Activated CD8-positive, alpha-beta memory T cell treated with anti-CD3 and anti-CD28 coated beads for 36 hours (primary cell): Measurements from ENCODE around the gene VEGFB. TPM values are rescaled to one million over a fixed set of nuclear protein-coding genes. Genes with fewer than 3 reads are reported as not detected.

ENCODE experiments used
- CTCF ChIA-PET: fragments of 350-600 bp; sonication (Branson Sonifier 250); formaldehyde crosslinking; loops from one replicate; lab custom pipeline; 2021; ENCODE audit warnings: antibody characterized with exemption; lab: Charles Lee
- POLR2A ChIA-PET: fragments of 350-600 bp; sonication (Branson Sonifier 250); formaldehyde crosslinking; loops from one replicate; lab custom pipeline; 2021; ENCODE audit warnings: antibody characterized with exemption; lab: Charles Lee
- total RNA-seq, 2 experiments: library from RNA; stranded (reverse); gene quantifications; one replicate each; pipeline ENCODE4 v1.2.3, GENCODE V29; 2021

The VEGFB gene, protein sequence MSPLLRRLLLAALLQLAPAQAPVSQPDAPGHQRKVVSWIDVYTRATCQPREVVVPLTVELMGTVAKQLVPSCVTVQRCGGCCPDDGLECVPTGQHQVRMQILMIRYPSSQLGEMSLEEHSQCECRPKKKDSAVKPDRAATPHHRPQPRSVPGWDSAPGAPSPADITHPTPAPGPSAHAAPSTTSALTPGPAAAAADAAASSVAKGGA
- 10 to 100 TPM; 83.0 to 86.8 TPM for total RNA-seq

DNA sequence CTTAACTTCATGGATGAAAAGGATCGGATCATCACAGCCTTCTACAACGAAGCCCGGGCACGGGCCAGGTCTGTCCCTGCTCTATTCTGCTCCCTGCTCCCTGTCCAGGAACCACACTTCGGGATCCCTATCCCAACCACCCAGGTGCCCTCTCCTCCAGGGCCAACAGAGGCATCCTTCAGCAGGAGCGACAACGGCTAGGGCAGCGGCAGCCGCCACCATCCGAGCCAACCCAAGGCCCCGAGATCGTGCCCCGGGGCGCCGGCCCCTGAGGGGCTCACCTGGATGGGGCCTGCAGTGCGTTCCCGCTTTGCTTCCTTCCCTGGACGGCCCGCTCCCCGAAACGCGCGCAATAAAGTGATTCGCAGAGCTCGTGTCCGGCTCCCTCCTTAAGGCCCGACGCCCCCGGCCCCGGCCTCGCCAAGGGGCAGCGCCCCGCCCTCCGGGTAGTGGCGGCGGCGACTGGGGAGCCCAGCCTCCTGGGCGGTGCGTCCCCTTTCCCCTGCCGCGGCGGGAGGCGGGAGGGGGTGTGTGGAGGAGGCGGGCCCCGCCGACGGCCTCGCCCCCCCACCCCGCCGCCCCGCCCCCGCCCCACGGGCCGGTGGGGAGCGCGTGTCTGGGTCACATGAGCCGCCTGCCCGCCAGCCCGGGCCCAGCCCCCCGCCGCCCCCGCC lies at the start of gene VEGFB:
VEGFB (plus strand) TSS at position 672 of the 674 bp plus-strand sequence. CDS start 250 bp downstream, outside the sequence.
- ChIA-PET POLR2A (interaction anchor here (1.3 to 1.7 kb wide), 2 partner anchors 11 to 48 kb away, joined by 4 to 7 read pairs; partner anchors contain the start of gene STIP1), CTCF (interaction anchor here (1.0 to 2.3 kb wide), 2 partner anchors 17 to 27 kb away, joined by 3 to 6 read pairs; partner anchors contain the start of genes FERMT3 and PLCB3)

DNA sequence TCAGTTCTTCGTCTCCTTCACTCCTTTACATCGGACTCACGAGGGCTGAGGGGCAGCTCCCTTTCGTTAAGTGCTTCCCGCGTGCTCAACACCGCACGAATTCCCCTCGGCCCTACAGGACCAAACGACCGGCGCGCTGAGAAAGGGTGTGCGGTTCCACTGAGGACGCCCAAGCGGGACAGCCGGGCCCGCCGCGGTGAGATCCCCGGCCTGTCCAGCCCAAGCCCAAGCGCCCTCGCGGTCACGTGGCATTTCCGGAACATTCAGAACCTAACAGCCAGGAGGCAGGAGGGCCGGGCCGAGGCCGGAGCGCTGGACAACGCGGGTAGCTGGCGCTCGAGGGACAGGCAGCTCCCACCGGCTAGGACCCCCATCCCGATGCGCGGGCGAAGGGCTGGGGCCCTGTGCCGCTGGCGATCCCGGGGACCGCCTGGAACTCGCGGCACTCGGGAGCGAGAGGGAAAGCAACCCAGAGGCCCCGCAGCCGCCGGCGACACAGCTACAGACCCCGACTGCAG lies 49.1 kb upstream of the VEGFB start:
- CTCF ChIA-PET: interaction anchor here (0.7 to 7.1 kb wide), 11 partner anchors 21 to 184 kb away, joined by 3 to 54 read pairs (median 4); partner anchors contain the start of genes FERMT3 and RPS6KA4
- POLR2A ChIA-PET: interaction anchor here (0.5 to 5.8 kb wide), 21 partner anchors 14 to 1136 kb away, joined by 3 to 106 read pairs (median 4); partner anchors contain the start of genes ESRRA, FERMT3, MACROD1 and PPP1R14B

DNA sequence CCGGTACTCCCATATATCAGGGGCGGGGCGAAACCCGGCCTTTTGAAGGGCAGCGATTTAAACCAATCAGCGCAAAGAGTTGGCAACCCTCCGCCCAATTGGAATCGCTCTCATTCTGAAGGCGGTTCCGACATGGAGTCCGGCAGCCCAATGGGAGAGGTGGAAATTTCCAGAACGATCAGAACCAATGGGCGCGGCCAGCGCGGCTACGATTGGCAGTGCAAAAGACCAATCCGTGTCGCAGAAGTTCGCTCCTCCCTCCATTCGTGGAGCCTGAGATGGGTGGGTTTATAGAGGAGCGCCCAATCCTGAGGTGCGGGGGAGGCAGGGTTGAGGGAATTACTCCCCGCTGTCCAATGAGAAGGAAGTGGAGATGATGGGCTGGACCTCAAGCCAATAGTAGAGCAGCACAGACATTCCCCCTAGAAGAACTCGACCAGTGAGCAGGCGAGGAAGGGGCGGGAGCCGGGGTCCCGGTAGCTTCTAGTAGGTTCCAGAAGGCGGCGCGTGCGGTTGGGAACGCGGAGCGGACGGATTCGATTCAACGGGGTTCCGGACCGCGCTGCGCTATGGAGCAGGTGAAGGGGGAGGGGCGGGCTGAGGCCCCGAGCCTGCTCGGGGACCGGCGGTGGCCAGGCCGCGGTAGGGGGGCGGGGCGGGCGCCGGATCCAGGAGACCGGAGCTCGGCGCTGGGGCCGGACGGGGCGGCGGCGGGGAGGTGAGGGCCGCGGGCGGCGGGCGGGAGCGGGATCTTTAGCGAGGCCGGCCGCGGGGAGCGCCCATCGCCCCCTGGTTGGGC lies 48.5 kb upstream of the VEGFB start, which contains the start of gene STIP1:
STIP1 (plus strand) TSS at position 479 of the 799 bp plus-strand sequence; CDS start at position 570, 91 bp downstream.
- CTCF ChIA-PET: interaction anchor here (1.0 to 7.1 kb wide), 9 partner anchors 20 to 185 kb away, joined by 3 to 54 read pairs (median 4); partner anchors contain the start of genes FERMT3, MACROD1 and RPS6KA4
- POLR2A ChIA-PET: interaction anchor here (0.5 to 5.8 kb wide), 14 partner anchors 14 to 365 kb away, joined by 3 to 106 read pairs (median 4); partner anchors contain the start of genes ESRRA, FERMT3, MACROD1 and PPP1R14B

DNA sequence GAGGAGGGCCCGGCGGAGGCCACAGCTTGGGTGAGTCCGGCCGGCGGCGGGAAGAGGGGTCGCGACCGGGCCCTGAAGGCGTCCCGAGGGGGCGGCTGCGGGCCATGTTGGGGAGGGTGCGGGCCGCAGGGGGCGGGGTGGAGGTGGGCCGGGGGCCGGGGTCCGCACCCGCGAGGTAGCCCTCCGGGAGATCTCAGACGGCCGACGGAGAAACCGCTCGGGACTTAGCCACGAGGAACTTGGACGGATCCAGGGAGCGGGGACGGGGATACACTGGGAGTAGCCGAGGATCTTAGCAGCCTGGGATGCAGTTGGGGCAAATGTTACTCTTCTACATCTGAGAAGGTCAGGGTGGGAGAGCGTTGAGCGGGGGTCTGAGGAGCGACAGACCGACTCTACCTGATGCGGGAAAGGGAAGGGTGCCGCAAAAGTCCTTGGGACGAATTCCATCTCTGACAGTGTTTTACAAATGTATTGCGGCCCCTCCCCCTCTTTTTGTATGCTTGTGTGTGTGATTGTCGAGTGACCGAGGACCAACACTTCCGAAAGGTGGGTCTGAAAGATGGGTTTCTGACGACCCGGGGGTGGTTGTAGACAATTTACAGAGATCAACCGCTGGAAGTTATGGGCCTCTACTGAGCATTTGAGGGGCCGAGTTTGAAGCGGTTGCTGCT lies 47.8 kb upstream of the VEGFB start:
- ChIA-PET POLR2A (interaction anchor here (1.0 to 5.8 kb wide), 9 partner anchors 13 to 131 kb away, joined by 3 to 106 read pairs (median 4); partner anchors contain the start of genes FERMT3, MACROD1, NUDT22 and PRDX5), CTCF (interaction anchor here (1.0 to 7.1 kb wide), 8 partner anchors 14 to 172 kb away, joined by 3 to 54 read pairs (median 4); partner anchors contain the start of genes FERMT3, MACROD1 and RPS6KA4)

DNA sequence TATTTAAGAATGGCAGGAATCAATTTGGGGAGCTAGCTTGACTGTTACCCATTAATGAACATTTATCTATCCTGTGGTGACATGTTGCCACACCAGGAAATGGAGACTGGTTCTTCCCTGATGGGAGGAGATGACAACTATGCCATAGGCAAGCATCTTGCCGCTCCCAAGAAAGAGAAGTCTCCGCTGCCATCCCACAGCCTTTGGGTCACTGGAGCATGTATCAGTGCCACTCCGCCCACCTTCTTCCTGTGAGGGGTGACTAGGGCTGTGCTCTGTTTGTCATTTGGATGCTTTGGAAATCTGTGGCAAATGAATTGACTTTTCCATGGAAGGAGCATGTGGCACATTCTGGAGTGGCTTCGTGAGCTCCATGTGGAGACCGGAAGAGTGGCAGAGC lies 42.0 kb upstream of the VEGFB start:
- CTCF ChIA-PET: interaction anchor here (1.0 kb wide), 1 partner anchor 12 kb away, joined by 3 read pairs; no protein-coding TSS in a partner anchor
- POLR2A ChIA-PET: no interaction called here

DNA sequence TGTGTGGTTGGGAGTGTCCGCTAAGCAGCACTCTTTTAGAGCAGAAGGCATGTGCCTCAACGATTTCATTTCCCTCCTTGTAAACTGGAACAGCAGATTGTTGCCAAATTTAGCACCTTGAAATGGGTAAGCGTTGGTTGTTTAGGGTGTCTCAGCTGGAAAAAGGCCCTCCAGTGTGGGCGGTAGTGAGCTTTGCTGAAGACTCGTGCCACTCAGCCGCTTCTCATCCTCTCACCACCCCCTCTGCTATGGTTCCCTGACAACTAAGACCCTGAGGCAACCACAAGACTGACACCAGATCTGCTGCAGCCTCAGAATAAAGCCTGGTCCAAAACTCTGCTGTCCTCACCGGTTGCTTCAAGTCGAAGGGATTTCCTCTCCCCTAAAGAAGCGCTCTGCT lies 37.8 kb upstream of the VEGFB start:
- POLR2A ChIA-PET: no interaction called here

DNA sequence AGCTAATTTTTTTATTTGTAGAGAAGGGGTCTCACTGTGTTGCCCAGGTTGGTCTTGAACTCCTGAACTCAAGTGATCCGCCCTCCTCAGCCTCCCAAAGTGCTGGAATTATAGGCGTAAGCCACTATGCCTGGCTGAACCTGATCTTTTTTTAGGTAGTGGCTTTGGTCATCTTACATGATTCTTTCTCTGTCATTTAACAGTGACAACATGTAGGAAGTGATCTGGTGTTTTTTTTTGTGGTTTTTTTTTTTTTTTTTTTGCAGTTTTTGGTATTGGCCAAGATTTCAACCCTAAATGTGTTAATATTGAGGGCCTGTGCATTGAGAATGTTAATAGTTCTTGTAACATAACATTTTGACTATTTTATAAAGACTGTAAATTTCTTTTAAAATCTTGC lies 35.9 kb upstream of the VEGFB start:
- CTCF ChIA-PET: no interaction called here
- POLR2A ChIA-PET: no interaction called here

More for the DNA sequence above, 37.8 kb upstream of the VEGFB start:
- CTCF ChIA-PET: interaction anchor here (1.1 to 1.2 kb wide), 2 partner anchors 9 to 105 kb away, joined by 3 read pairs; no protein-coding TSS in a partner anchor

DNA sequence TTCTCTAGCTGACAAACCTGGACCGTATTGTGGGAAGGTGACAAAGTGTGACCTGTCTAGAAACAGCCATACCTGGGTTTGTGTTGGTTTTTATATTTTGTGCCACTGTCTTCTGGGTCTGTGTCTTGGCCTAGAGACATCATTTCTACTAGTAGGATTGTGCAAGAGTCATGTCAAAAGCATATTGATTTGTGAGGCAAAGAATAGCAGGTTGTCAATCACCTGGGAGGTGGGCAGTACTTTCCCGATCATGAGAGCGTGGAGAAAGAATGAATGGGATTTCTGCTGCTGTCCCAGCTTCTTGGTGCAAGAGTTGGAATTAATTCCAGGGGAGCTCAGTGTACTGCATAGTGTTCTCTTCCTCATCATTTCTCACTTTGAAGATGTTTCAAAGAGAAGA lies 32.8 kb upstream of the VEGFB start:
- POLR2A ChIA-PET: no interaction called here
- CTCF ChIA-PET: interaction anchor here (2.6 kb wide), 1 partner anchor 14 kb away, joined by 9 read pairs; no protein-coding TSS in a partner anchor

DNA sequence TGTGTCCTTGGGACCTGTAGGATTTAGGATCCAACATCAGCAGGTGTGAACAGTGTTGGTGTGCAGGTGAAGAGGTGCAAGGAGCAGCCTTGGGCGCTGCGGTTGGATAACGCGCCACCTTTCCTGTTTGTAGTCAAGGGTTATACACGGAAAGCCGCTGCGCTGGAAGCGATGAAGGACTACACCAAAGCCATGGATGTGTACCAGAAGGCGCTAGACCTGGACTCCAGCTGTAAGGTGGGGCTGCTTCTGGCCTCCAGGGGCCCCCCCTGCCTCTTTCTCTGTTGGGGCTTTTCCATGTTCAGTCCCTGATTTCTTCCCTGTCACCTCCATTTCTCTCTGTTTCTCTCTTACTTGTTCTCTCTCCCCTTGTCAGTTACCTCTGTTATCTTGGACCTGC lies 31.4 kb upstream of the VEGFB start:
- ChIA-PET CTCF (interaction anchor here (3.4 to 6.6 kb wide), 3 partner anchors 16 to 101 kb away, joined by 16 to 54 read pairs (median 41); partner anchors contain the start of genes ESRRA, NUDT22, STIP1 and TRPT1), POLR2A (interaction anchor here (0.6 kb wide), 1 partner anchor 11 kb away, joined by 3 read pairs; no protein-coding TSS in a partner anchor)

DNA sequence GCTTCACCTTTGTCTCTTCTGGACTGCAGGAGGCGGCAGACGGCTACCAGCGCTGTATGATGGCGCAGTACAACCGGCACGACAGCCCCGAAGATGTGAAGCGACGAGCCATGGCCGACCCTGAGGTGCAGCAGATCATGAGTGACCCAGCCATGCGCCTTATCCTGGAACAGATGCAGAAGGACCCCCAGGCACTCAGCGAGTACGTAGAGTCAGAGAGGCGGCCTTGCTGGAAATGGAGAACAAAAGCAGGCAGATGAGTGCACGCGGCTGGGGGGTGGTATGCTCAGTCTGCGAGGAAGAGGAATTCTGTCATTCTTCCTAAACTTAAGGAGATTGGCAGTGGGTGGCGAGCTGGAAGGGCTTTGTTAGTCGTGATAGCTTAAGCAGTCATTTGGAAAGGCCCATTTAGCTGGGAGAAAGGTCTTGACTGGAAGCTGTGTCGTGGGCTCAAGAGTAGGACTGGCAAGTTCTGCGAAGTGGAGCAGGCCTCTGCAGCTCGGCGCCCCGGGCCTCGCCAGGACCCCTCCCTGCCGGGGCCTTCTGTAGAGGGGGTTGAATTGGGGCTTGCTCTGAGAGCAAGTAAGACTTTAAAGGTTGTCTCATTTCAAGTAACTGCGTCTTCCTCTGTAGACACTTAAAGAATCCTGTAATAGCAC lies 30.8 kb upstream of the VEGFB start:
- ChIA-PET POLR2A (interaction anchor here (0.6 to 0.7 kb wide), 2 partner anchors 11 to 43 kb away, joined by 3 read pairs; partner anchors contain the start of gene PPP1R14B), CTCF (interaction anchor here (1.1 to 6.6 kb wide), 7 partner anchors 10 to 101 kb away, joined by 3 to 54 read pairs (median 6); partner anchors contain the start of genes ESRRA, NUDT22, STIP1 and TRPT1)

DNA sequence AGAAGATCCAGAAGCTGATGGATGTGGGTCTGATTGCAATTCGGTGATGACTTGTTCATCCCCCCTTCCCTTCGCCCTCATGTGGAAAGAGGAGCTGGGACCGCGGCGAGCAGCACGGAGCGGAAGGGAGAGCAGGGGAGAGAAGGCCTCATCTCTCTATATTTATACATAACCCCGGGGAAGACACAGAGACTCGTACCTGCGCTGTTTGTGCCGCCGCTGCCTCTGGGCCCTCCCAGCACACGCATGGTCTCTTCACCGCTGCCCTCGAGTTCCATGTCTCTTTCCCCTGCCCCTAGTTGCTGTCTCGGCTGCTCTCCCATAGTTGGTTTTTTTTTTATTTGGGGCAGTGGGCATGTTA lies 30.3 kb upstream of the VEGFB start:
- POLR2A ChIA-PET: interaction anchor here (0.7 to 5.2 kb wide), 3 partner anchors 17 to 43 kb away, joined by 3 to 106 read pairs (median 6); partner anchors contain the start of genes NUDT22, PPP1R14B, STIP1 and TRPT1
- CTCF ChIA-PET: interaction anchor here (0.7 to 6.6 kb wide), 10 partner anchors 11 to 100 kb away, joined by 3 to 54 read pairs (median 6); partner anchors contain the start of genes ESRRA, NUDT22, PLCB3 and STIP1

DNA sequence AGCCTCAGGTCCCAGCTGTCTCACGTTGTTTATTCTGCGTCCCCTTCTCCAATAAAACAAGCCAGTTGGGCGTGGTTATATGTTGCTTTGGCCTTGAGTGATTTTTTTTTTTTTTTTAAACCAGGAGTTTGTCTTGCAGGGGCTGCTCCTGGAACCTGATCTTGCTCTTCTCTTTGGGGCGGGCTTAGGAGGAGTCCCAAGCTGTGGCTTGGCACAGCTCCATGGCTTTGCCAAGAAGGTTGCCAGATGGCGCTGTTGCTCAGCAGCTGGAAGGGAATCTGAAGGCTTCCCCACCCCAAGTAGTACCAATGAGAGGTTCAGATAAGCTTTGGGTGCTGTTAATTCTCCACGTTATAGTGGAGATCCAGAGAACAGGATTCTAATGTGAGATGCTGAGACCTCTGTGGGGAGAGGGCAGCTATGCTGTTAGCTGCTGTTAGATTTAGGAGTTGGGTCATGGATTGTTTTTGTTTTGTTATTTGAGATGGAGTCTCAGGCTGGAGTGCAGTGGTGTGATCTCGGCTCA lies 29.9 kb upstream of the VEGFB start:
- POLR2A ChIA-PET: interaction anchor here (0.7 to 5.2 kb wide), 6 partner anchors 17 to 437 kb away, joined by 3 to 106 read pairs (median 5); partner anchors contain the start of genes NUDT22, PPP1R14B, STIP1 and TRPT1
- CTCF ChIA-PET: interaction anchor here (0.7 to 6.6 kb wide), 10 partner anchors 11 to 100 kb away, joined by 3 to 54 read pairs (median 6); partner anchors contain the start of genes ESRRA, NUDT22, PLCB3 and STIP1

DNA sequence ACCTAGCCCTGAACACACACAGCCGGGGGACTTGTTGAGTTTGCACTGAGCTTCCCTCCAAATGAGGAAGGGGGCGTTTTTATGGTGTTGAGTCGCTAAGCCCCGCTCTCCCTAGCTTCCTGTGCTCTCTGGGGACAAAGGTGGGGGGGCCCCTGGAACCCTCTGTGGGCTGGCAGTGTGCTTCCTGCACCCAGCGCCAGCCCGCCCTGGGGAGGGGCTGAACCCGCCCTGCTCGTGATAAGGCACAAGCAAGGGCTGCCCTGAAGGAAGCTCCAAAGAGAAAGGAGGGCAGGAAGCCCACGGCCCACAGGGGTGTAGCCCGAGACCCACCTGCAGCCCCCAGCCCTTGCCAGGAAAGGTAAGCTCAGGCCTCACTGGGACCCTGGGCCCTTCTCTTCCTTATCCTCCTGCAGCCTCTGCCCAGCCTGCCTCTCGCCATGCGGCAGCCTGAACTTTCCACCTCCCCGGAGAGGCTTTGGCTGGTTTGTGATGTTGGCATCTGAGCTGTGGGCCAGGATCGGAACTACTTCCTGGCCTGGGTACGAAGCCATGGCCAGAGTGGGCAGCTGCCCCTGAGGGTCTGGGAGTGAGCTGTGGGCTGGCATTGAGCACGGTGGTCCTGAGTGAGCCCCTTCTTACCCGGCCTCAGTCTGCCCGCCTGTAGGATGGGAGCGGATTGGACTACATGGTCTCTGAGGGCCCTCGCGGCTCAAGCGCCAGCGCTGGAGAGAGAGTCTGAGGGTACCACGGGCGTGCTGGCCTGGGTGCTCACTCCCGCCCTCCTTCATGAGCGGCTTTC lies 27.7 kb upstream of the VEGFB start, which contains the start of gene FERMT3:
FERMT3 (plus strand) TSS at position 265 of the 799 bp plus-strand sequence. CDS start 644 bp downstream, outside the sequence.
- POLR2A ChIA-PET: interaction anchor here (0.6 to 5.9 kb wide), 16 partner anchors 12 to 572 kb away, joined by 3 to 106 read pairs (median 6); partner anchors contain the start of genes FKBP2, NUDT22, PRDX5 and SF1
- CTCF ChIA-PET: interaction anchor here (0.5 to 6.6 kb wide), 15 partner anchors 11 to 98 kb away, joined by 3 to 54 read pairs (median 5); partner anchors contain the start of genes ESRRA, NUDT22, PLCB3 and PPP1R14B

DNA sequence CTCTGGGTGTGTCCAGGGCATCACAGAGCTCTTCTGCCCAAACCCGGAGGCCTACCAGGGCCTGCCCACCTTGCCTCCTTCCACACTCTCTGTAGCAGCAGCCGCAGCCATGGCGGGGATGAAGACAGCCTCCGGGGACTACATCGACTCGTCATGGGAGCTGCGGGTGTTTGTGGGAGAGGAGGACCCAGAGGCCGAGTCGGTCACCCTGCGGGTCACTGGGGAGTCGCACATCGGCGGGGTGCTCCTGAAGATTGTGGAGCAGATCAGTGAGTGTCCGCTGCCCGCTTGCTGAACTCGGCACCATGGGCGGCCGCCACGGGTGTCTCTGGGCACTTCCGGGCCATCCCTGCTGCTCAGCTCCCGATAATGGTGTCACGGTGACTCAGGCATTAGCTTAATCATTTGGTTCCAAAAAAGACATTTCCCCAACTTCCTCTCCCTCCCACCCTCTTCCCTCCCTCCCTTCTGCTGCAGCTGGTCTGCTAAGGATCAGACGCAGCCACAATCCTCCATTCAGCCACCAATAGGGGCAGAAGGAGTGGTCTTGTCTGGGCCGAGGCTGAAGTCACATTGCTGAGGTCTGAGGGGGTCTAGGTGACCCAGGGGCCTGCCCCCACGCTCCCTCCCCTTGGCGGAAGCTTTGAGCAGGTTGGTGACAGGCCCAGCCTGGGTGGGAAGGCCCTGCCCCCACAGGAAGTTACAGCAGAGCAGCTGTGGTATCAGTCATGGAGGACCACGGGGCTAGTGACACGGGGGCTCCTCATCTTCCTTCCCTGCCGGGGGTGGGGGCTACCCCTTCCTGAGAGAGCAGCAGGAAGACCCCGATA lies 26.9 kb upstream of the VEGFB start:
- POLR2A ChIA-PET: interaction anchor here (0.5 to 5.9 kb wide), 15 partner anchors 11 to 571 kb away, joined by 3 to 106 read pairs (median 7); partner anchors contain the start of genes FKBP2, NUDT22, PRDX5 and SF1
- CTCF ChIA-PET: interaction anchor here (1.0 to 6.6 kb wide), 12 partner anchors 10 to 97 kb away, joined by 3 to 54 read pairs (median 7); partner anchors contain the start of genes FKBP2, NUDT22, PLCB3 and PPP1R14B
